Right renal cortex interstitium (tissue), 3 donors: ENCODE measurements around the gene COL4A4. TPM values are rescaled to one million over a fixed set of nuclear protein-coding genes. Genes with fewer than 3 reads are reported as not detected.

ENCODE experiments used
- polyA plus RNA-seq, 3 donors: library from polyadenylated mRNA; unstranded; fragments of 120-200 nt; gene quantifications; one replicate each; pipeline ENCODE4 v1.2.1, GENCODE V29; 2013; ENCODE audit not compliant: insufficient read length in 3 of 3

The COL4A4 gene
- polyA plus RNA-seq, 3 donors = 49.7 to 64.2 (median 53.8) TPM

Other genes with a start within 250 kb of the COL4A4 start
- gene COL4A3, start 419 bp upstream of the COL4A4 start, polyA plus RNA-seq = 10 to 100 TPM; 47.8 to 58.0 (median 50.6) TPM
- 100 to 1,000 TPM; 131 to 149 (median 143) TPM for gene MFF, start 161.0 kb upstream of the COL4A4 start, polyA plus RNA-seq
- under 1 TPM; 0.12 to 0.15 (median 0.14) TPM for gene TM4SF20, start 215.1 kb upstream of the COL4A4 start, polyA plus RNA-seq
- gene SCYGR1, start 223.7 kb upstream of the COL4A4 start, polyA plus RNA-seq = not detected